ENCODE measurements around the gene GPD1L. TPM values are rescaled to one million over a fixed set of nuclear protein-coding genes. Genes with fewer than 3 reads are reported as not detected.
"Not testable (repeated sequence)": the region's sequence is repeated elsewhere in the genome, so short reads cannot be mapped to it uniquely, and the experiment has no call there.

Gene GPD1L
- total RNA-seq, 1 donor from 2014 or later, result 87.2 TPM

GRCh38 chr3:32105291-32106131 lies 909 bp upstream of the GPD1L start:
- FAIRE-seq (no peak), DNase-seq (ENCODE audit: low spot score in 2 of 2) (no peak)

- FAIRE-seq, result no peak
- DNase-seq (ENCODE audit: low spot score in 2 of 2), result no peak
Measured at GRCh38 chr3:32106929-32107362, 526 bp downstream of the GPD1L start.

DNA sequence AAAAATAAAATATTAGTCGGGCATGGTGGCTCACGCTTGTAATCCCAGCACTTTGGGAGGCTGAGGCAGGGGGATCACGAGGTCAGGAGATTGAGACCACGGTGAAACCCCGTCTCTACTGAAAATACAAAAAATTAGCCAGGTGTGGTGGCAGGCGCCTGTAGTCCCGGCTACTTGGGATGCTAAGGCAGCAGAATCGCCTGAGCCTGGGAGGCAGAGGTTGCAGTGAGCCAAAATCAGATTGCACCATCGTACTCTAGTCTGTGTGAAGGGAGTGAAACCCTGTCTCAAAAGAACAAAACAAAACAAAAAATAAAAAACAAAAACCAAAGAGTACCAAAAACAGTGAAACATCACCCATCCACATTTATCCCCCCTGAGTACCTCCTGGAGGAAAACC lies 1.8 kb downstream of the GPD1L start:
- not testable (repeated sequence) for FAIRE-seq

GRCh38 chr3:32109256-32109655 lies 2.8 kb downstream of the GPD1L start:
- DNase-seq (ENCODE audit: low spot score in 2 of 2) (peak; percentile 26 to 29), FAIRE-seq (no peak)

More for the DNA sequence above, 1.8 kb downstream of the GPD1L start:
- DNase-seq (ENCODE audit: low spot score in 2 of 2), result not testable (repeated sequence)

- DNase-seq (ENCODE audit: low spot score in 2 of 2) (no peak), FAIRE-seq (no peak)
Measured at GRCh38 chr3:32110233-32110760, 3.9 kb downstream of the GPD1L start.

DNA sequence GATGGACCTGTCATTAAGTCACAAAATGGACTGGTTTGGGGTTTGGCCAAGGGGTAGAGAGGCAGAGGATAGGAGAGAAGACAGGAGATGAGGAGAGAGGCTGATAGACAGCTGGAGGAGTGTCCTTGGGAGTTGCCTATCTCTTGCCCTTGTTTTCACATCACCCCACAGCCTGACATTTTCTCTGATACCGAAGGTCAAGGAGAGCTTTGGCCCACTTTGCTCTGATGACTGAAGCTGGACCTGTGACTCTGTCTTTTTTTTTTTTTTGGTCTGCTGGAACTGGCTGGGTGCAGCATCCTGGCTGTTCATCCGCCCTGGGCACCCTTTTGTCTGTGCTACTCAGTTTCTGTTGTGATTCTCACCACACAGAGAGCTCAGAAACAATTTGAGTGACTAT lies 5.1 kb downstream of the GPD1L start:
- FAIRE-seq (no peak), DNase-seq (ENCODE audit: low spot score in 2 of 2) (no peak)

- DNase-seq (ENCODE audit: low spot score in 2 of 2) (no peak), FAIRE-seq (no peak)
Measured at GRCh38 chr3:32113566-32113965, 7.1 kb downstream of the GPD1L start.

DNA sequence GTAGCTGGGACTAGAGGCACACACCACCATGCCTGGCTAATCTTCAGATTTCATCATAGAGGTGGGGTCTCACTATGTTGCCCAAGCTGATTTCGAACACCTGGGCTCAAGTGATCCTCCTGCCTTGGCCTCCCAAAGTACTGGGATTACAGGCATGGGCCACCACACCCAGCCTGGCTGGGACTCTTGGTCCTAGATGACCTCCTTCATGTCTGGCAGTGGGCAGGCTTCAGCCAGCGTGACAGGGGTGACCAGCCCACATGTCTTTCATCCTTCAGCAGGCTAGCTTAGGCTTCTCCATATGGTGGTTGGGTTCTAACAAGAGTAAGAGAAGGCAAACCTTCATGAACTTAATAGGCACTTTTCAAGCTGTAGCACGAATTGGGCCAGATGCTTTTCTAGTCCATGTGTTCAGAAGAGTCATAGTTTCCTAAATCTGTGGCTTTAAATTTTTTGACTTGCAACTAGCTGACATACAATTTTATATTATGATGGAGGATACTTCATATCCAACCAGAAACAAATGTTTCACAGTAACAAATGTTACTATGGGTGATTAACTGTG lies 7.6 kb downstream of the GPD1L start:
- DNase-seq (ENCODE audit: low spot score in 2 of 2) (no peak), FAIRE-seq (no peak)

- DNase-seq (ENCODE audit: low spot score in 2 of 2), result not testable (repeated sequence)
Measured at GRCh38 chr3:32114546-32115386, 8.3 kb downstream of the GPD1L start.

DNA sequence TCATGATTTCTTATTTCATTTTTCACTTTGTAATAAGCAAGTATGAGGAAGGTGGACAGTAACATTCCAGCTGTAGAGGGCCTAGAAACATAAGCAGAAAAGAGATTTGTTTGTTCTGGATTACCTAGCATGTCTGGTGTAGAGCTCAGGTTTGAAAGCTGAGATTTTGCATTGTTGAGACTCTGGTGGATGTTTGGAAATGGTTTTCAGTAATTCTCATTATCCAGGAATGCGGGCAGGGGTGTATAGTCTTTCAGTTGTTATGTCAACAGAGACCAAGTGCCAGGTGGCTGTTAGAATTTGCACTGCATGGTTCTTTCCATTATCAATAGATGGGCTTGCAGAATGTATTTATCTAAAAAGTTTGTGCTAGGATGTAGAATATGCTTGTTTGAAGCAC lies 10.9 kb downstream of the GPD1L start:
- DNase-seq (ENCODE audit: low spot score in 2 of 2) (no peak), FAIRE-seq (no peak)

More at GRCh38 chr3:32114546-32115386, 8.3 kb downstream of the GPD1L start:
- not testable (repeated sequence) for FAIRE-seq

DNA sequence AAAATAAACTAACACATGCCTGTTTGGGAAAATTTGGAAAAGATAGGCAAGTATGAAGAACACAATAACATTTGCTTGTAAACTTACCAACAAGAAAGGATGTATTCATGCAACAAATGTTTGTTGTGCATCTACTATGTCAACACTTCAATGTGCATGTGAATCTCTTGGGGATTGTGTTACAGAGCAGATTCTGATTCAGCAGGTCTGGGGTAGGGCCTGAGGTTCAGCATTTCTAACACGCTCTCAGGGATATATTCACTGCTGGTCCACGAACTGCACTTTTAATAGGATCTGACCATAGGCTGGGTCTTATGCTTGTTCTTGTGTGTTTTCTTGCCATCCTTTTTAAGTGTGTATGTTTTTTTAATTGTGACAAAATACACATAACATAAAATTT lies 11.8 kb downstream of the GPD1L start:
- FAIRE-seq, result no peak
- no peak for DNase-seq (ENCODE audit: low spot score in 2 of 2)

DNA sequence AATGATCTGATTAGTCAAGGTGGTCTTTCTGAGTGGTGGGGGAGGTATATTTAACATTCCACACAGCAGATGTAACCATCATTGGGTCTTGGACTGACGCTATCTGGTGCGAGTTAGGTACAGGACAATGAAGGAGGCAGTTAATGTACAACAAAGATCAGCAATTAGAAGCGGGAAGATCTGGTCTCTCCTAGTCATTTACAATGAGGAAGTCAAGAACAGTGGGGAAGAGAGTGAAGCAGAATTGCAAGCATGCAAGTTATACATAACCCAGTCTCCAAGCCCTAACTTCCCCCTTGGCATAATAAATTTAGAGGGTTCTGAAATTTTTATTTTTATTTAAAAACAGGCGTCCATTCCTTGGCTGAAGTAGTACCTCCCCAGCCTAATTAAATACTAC lies 14.1 kb downstream of the GPD1L start:
- DNase-seq (ENCODE audit: low spot score in 2 of 2) (no peak), FAIRE-seq (no peak)

- DNase-seq (ENCODE audit: low spot score in 2 of 2) (no peak), FAIRE-seq (no peak)
Measured at GRCh38 chr3:32121137-32121536, 14.7 kb downstream of the GPD1L start.

GRCh38 chr3:32123620-32124019 lies 17.2 kb downstream of the GPD1L start:
- FAIRE-seq (no peak), DNase-seq (ENCODE audit: low spot score in 2 of 2) (no peak)

GRCh38 chr3:32125012-32125411 lies 18.6 kb downstream of the GPD1L start:
- FAIRE-seq (no peak), DNase-seq (ENCODE audit: low spot score in 2 of 2) (no peak)

GRCh38 chr3:32126305-32127015 lies 20.0 kb downstream of the GPD1L start:
- no peak for FAIRE-seq
- DNase-seq (ENCODE audit: low spot score in 2 of 2), result no peak

DNA sequence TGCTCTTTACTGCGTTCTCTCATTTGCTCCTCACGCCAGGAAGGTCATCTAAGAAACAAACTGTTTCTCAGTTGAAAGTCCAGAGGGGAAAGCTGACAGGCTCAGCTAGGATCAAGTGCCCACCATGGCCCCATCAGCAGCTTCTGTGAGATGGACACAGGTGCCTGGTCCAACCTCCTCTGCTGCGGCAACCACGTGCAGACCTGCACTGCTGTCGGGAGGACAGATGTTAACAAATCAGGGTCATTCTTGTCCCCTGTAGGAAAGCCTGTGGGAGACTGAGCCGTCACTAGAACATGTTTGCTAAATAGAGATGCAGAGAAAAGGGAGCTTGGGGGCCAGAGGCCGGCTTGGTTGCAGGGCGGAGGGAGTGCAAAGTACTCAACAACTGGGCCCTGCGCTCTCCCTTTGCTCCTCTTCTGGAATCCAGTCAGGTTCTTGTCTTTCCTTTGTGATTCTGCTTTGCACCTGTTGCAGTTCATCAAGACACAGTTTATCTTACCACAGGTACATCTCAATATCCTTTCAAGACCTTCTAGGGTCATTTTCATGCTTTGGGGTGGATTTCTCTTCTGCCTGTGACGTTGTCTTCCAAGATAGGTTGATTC lies 20.9 kb downstream of the GPD1L start:
- FAIRE-seq, result no peak
- DNase-seq (ENCODE audit: low spot score in 2 of 2), result no peak

- FAIRE-seq, result no peak
- no peak for DNase-seq (ENCODE audit: low spot score in 2 of 2)
Measured at GRCh38 chr3:32128936-32129335, 22.5 kb downstream of the GPD1L start.

GRCh38 chr3:32129832-32130231 lies 23.4 kb downstream of the GPD1L start:
- no peak for DNase-seq (ENCODE audit: low spot score in 2 of 2)
- no peak for FAIRE-seq

- FAIRE-seq, result no peak
- no peak for DNase-seq (ENCODE audit: low spot score in 2 of 2)
Measured at GRCh38 chr3:32132121-32132520, 25.7 kb downstream of the GPD1L start.

Measured in frontal cortex (tissue), 4 donors.